MCF 10A (cell line): ENCODE results near the gene MCL1. TPM values are rescaled to one million over a fixed set of nuclear protein-coding genes. Genes with fewer than 3 reads are reported as not detected.

Experiments
- BruUV-seq: library from RNA; stranded (reverse); fragments of 400-500 nt; replicated peaks from 2 replicates; lab custom pipeline; 2021; lab: Mats Ljungman, UMichigan
- CTCF ChIA-PET: fragments of 300-600 bp; sonication (Branson Sonifier 250); formaldehyde crosslinking; extraction: SDS; loops from one replicate; lab custom pipeline; 2021; ENCODE audit warnings: antibody characterized with exemption, inconsistent platforms; lab: Yijun Ruan, JAX
- POLR2A ChIA-PET: fragments of 300-600, 350-650 bp; sonication (Branson Sonifier 250); formaldehyde crosslinking; extraction: SDS; loops from one replicate; lab custom pipeline; 2020; ENCODE audit warnings: antibody characterized with exemption, inconsistent platforms; lab: Yijun Ruan, JAX
- DNase-seq: peaks from one replicate; pipeline ENCODE4 v3.0.0-alpha.2; 2018; ENCODE audit not compliant: unreplicated experiment
- H3K27ac Mint-ChIP-seq: one replicate; pipeline ENCODE4 v1.8.0; 2022; ENCODE audit warnings: mild to moderate bottlenecking, low read depth, mixed read lengths; ENCODE audit not compliant: unreplicated experiment
- H3K27me3 Mint-ChIP-seq: one replicate; pipeline ENCODE4 v1.8.0; 2022; ENCODE audit warnings: mixed read lengths; ENCODE audit not compliant: insufficient read depth, unreplicated experiment
- H3K36me3 Mint-ChIP-seq: one replicate; pipeline ENCODE4 v1.8.0; 2022; ENCODE audit warnings: mild to moderate bottlenecking, moderate library complexity, mixed read lengths; ENCODE audit not compliant: insufficient read depth, unreplicated experiment
- H3K4me1 Mint-ChIP-seq: one replicate; pipeline ENCODE4 v1.8.0; 2022; ENCODE audit warnings: mixed read lengths; ENCODE audit not compliant: insufficient read depth, unreplicated experiment
- H3K4me3 Mint-ChIP-seq: one replicate; pipeline ENCODE4 v1.8.0; 2022; ENCODE audit warnings: mild to moderate bottlenecking, moderate library complexity, mixed read lengths; ENCODE audit not compliant: unreplicated experiment
- H3K9me3 Mint-ChIP-seq: one replicate; pipeline ENCODE4 v1.8.0; 2022; ENCODE audit warnings: mixed read lengths; ENCODE audit not compliant: unreplicated experiment
- CTCF ChIP-seq: fragments of 200-600 bp; IDR thresholded peaks from one replicate; pipeline ENCODE4 v1.8.0; 2022; ENCODE audit warnings: antibody characterized with exemption, mild to moderate bottlenecking; ENCODE audit not compliant: unreplicated experiment
- intact Hi-C: fragments of 100-400 bp; cut with micrococcal nuclease; formaldehyde crosslinking; loops from 2 replicates; pipeline ENCODE4 v1.14.1; 2022
- total RNA-seq: library from RNA; stranded (reverse); gene quantifications from 2 replicates; pipeline ENCODE4 v1.2.3, GENCODE V29; 2022

The MCL1 gene
- total RNA-seq, 1 experiment from 2014 or later, result 624 TPM

- CTCF ChIA-PET, result interaction anchor here (0.8 to 13.3 kb wide), 6 partner anchors 11 to 198 kb away, joined by 3 to 203 read pairs (median 3); no protein-coding TSS in a partner anchor
- no peaks in the 10 kb centered on the region for H3K27me3 Mint-ChIP-seq
- H3K4me1 Mint-ChIP-seq, result peaks cover 61% of the 10 kb centered on the region
- H3K36me3 Mint-ChIP-seq, result peaks cover 67% of the 10 kb centered on the region
- intact Hi-C loops, result no loop called here
- H3K27ac Mint-ChIP-seq, result peak overlapping the region; percentile 49
- DNase-seq, result no peak
- no peak for TF ChIP-seq CTCF
- H3K4me3 Mint-ChIP-seq, result no peak overlapping the region
- H3K9me3 Mint-ChIP-seq, result no peaks in the 10 kb centered on the region
- POLR2A ChIA-PET, result interaction anchor here (0.6 to 25.5 kb wide), 8 partner anchors 9 to 382 kb away, joined by 3 to 1125 read pairs (median 3); partner anchors contain the start of genes ENSA and MCL1
- BruUV-seq, result no TSS peak
Measured at GRCh38 chr1:150615346-150616201, 36.2 kb upstream of the MCL1 start.

- ChIA-PET POLR2A (interaction anchor here (0.6 to 25.5 kb wide), 8 partner anchors 11 to 358 kb away, joined by 3 to 1125 read pairs (median 4); partner anchors contain the start of genes ENSA, GOLPH3L and MCL1), CTCF (interaction anchor here (0.7 to 13.3 kb wide), 4 partner anchors 14 to 200 kb away, joined by 4 to 203 read pairs (median 8); no protein-coding TSS in a partner anchor)
- TSS peak; percentile 11 for BruUV-seq
- no peaks in the 10 kb centered on the region for H3K9me3 Mint-ChIP-seq
- peak overlapping the region; percentile 55 for H3K4me3 Mint-ChIP-seq
- peaks cover 55% of the 10 kb centered on the region for H3K4me1 Mint-ChIP-seq
- H3K36me3 Mint-ChIP-seq, result peaks cover 67% of the 10 kb centered on the region
- TF ChIP-seq CTCF, result no peak
- H3K27me3 Mint-ChIP-seq, result no peaks in the 10 kb centered on the region
- DNase-seq, result peak; percentile 98
- H3K27ac Mint-ChIP-seq, result peak overlapping the region; percentile 84
- intact Hi-C loops, result no loop called here
Measured at GRCh38 chr1:150613061-150613920, 33.9 kb upstream of the MCL1 start.

- peaks cover 56% of the 10 kb centered on the region for H3K36me3 Mint-ChIP-seq
- TF ChIP-seq CTCF, result no peak
- H3K4me3 Mint-ChIP-seq, result peak overlapping the region; percentile 28
- ChIA-PET CTCF (interaction anchor here (0.6 to 13.3 kb wide), 3 partner anchors 8 to 50 kb away, joined by 3 to 203 read pairs (median 5); no protein-coding TSS in a partner anchor), POLR2A (interaction anchor here (0.6 to 25.5 kb wide), 7 partner anchors 9 to 725 kb away, joined by 3 to 1125 read pairs (median 3); partner anchors contain the start of genes ENSA, GOLPH3L and MCL1)
- peak overlapping the region; percentile 84 for H3K27ac Mint-ChIP-seq
- H3K27me3 Mint-ChIP-seq, result no peaks in the 10 kb centered on the region
- TSS peak; percentile 89 for BruUV-seq
- H3K9me3 Mint-ChIP-seq, result no peaks in the 10 kb centered on the region
- intact Hi-C loops, result no loop called here
- no peak for DNase-seq
- peaks cover 52% of the 10 kb centered on the region for H3K4me1 Mint-ChIP-seq
Measured at GRCh38 chr1:150612014-150612345, 32.6 kb upstream of the MCL1 start.
